Prostate gland (tissue), 2 donors: ENCODE data around the gene CCDC30.

Experiments used
- POLR2A ChIP-seq: fragments of 450-650 bp; IDR thresholded peaks from one replicate; pipeline ENCODE4 v1.6.1; 2016; ENCODE audit warnings: antibody characterized with exemption, mild to moderate bottlenecking
- POLR2AphosphoS5 ChIP-seq: sonication (generic); formaldehyde crosslinking; IDR thresholded peaks from one replicate; pipeline ENCODE4 v1.6.1; 2017; ENCODE audit warnings: antibody characterized with exemption
- TF ChIP-seq, protein P1 (sequence below), 4 experiments: fragments of 200-600 bp in 2 of 4; fragments of 450-650 bp in 2 of 4; sonication (generic) in 2 of 4; IDR thresholded peaks; 1 replicate in 3 of 4; 2 replicates in 1 of 4; pipeline ENCODE4 v1.5.1; 2016 to 2019; ENCODE audit warnings: antibody characterized with exemption in 4 of 4, mild to moderate bottlenecking in 2 of 4, moderate library complexity in 2 of 4

- TF ChIP-seq POLR2A: no peak
- TF ChIP-seq, protein P1, sequence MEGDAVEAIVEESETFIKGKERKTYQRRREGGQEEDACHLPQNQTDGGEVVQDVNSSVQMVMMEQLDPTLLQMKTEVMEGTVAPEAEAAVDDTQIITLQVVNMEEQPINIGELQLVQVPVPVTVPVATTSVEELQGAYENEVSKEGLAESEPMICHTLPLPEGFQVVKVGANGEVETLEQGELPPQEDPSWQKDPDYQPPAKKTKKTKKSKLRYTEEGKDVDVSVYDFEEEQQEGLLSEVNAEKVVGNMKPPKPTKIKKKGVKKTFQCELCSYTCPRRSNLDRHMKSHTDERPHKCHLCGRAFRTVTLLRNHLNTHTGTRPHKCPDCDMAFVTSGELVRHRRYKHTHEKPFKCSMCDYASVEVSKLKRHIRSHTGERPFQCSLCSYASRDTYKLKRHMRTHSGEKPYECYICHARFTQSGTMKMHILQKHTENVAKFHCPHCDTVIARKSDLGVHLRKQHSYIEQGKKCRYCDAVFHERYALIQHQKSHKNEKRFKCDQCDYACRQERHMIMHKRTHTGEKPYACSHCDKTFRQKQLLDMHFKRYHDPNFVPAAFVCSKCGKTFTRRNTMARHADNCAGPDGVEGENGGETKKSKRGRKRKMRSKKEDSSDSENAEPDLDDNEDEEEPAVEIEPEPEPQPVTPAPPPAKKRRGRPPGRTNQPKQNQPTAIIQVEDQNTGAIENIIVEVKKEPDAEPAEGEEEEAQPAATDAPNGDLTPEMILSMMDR (IDR thresholded peaks at IDR 0.05): no peak
- TF ChIP-seq POLR2AphosphoS5: no peak
Observed at GRCh38 chr1:42676534-42677087, 213.5 kb downstream of the CCDC30 start.
